Activated naive CD4-positive, alpha-beta T cell treated with anti-CD3 and anti-CD28 coated beads, Interleukin-2, amount 50 U/mL, for 72 hours (primary cell): ENCODE measurements around the gene AURKA. TPM values are rescaled to one million over a fixed set of nuclear protein-coding genes. Genes with fewer than 3 reads are reported as not detected.
A peak's percentile ranks its signal among the peaks of the same experiment; 100 is the strongest.
"Not testable (repeated sequence)": the region's sequence is repeated elsewhere in the genome, so short reads cannot be mapped to it uniquely, and the experiment has no call there.

Experiments
- ATAC-seq, 2 donors: fragments of 150-1000 bp; cut with Tn5 transposase; 2 replicates each; pipeline ENCODE4 v1.10.0; 2021; ENCODE audit warnings: mild to moderate bottlenecking in 2 of 2, moderate library complexity in 2 of 2
- DNase-seq, 2 donors: peaks; one replicate each; pipeline ENCODE4 v3.0.0; 2021 to 2022; ENCODE audit warnings: low spot score in 2 of 2
- H3K27ac Mint-ChIP-seq, 2 donors: one replicate each; pipeline ENCODE4 v1.8.0; 2022; ENCODE audit warnings: mild to moderate bottlenecking in 2 of 2, mixed read lengths in 2 of 2
- H3K36me3 Mint-ChIP-seq, 2 donors: one replicate each; pipeline ENCODE4 v1.8.0; 2022; ENCODE audit warnings: mixed read lengths in 2 of 2
- H3K9me3 Mint-ChIP-seq, 2 donors: one replicate each; pipeline ENCODE4 v1.8.0; 2022; ENCODE audit warnings: mixed read lengths in 2 of 2
- total RNA-seq, 2 donors: library from RNA; stranded (reverse); gene quantifications; one replicate each; pipeline ENCODE4 v1.2.3, GENCODE V29; 2022

The AURKA gene
- total RNA-seq, 2 donors from 2014 or later, result 93.0 to 130 TPM

- DNase-seq, ATAC-seq, H3K9me3 Mint-ChIP-seq: not testable (repeated sequence)
- peak overlapping the region; percentile 81 to 89 for H3K27ac Mint-ChIP-seq
- H3K36me3 Mint-ChIP-seq, result peaks cover 5 to 38% of the 10 kb centered on the region in 2 donors
Measured at GRCh38 chr20:56411287-56411686, 19.3 kb upstream of the AURKA start.

GRCh38 chr20:56409956-56410355 lies 17.9 kb upstream of the AURKA start:
- ATAC-seq (no peak), DNase-seq (no peak)
- Mint-ChIP-seq H3K9me3 (peaks cover 0 to 8% of the 10 kb centered on the region in 2 donors), H3K27ac (peak overlapping the region in 1 of 2 donors; percentile 78), H3K36me3 (peaks cover 5 to 50% of the 10 kb centered on the region in 2 donors)

- H3K27ac Mint-ChIP-seq, result peak overlapping the region in 1 of 2 donors; percentile 78
Measured at GRCh38 chr20:56409521-56409920, 17.5 kb upstream of the AURKA start.

GRCh38 chr20:56406910-56407309 lies 14.9 kb upstream of the AURKA start:
- DNase-seq (no peak), ATAC-seq (no peak)
- peak overlapping the region; percentile 44 to 48 for H3K27ac Mint-ChIP-seq
- H3K9me3 Mint-ChIP-seq, result peaks cover 0 to 4% of the 10 kb centered on the region in 2 donors
- peaks cover 16 to 49% of the 10 kb centered on the region in 2 donors for H3K36me3 Mint-ChIP-seq

More at GRCh38 chr20:56409521-56409920, 17.5 kb upstream of the AURKA start:
- Mint-ChIP-seq H3K9me3 (peaks cover 0 to 8% of the 10 kb centered on the region in 2 donors), H3K36me3 (peaks cover 5 to 51% of the 10 kb centered on the region in 2 donors)
- ATAC-seq (no peak), DNase-seq (no peak)

GRCh38 chr20:56405356-56405755 lies 13.3 kb upstream of the AURKA start:
- not testable (repeated sequence) for ATAC-seq, DNase-seq, H3K9me3 Mint-ChIP-seq
- Mint-ChIP-seq H3K27ac (peak overlapping the region in 1 of 2 donors; percentile 36), H3K36me3 (peaks cover 16 to 42% of the 10 kb centered on the region in 2 donors)

- DNase-seq (no peak), ATAC-seq (no peak)
- Mint-ChIP-seq H3K36me3 (peaks cover 21 to 48% of the 10 kb centered on the region in 2 donors), H3K9me3 (no peaks in the 10 kb centered on the region), H3K27ac (no peak overlapping the region)
Measured at GRCh38 chr20:56403465-56403864, 11.4 kb upstream of the AURKA start.

GRCh38 chr20:56400001-56400640 lies 8.1 kb upstream of the AURKA start:
- no peak overlapping the region for H3K27ac Mint-ChIP-seq
- no peaks in the 10 kb centered on the region for H3K9me3 Mint-ChIP-seq
- ATAC-seq (peak; percentile 57 to 66), DNase-seq (peak in 1 of 2 donors; percentile 66)
- peaks cover 29 to 47% of the 10 kb centered on the region in 2 donors for H3K36me3 Mint-ChIP-seq

- ATAC-seq (no peak), DNase-seq (no peak)
- Mint-ChIP-seq H3K9me3 (no peaks in the 10 kb centered on the region), H3K36me3 (peaks cover 27 to 29% of the 10 kb centered on the region in 2 donors), H3K27ac (peak overlapping the region in 1 of 2 donors; percentile 2)
Measured at GRCh38 chr20:56395166-56395565, 3.2 kb upstream of the AURKA start.

- Mint-ChIP-seq H3K9me3 (no peaks in the 10 kb centered on the region), H3K27ac (no peak overlapping the region), H3K36me3 (peaks cover 24 to 38% of the 10 kb centered on the region in 2 donors)
- no peak for ATAC-seq
- DNase-seq, result no peak
Measured at GRCh38 chr20:56393653-56394052, 1.6 kb upstream of the AURKA start.

GRCh38 chr20:56392881-56393482 lies 967 bp upstream of the AURKA start:
- DNase-seq (no peak), ATAC-seq (no peak)
- Mint-ChIP-seq H3K36me3 (peaks cover 23 to 38% of the 10 kb centered on the region in 2 donors), H3K9me3 (no peaks in the 10 kb centered on the region), H3K27ac (no peak overlapping the region)

GRCh38 chr20:56391596-56392131 lies 351 bp downstream of the AURKA start:
- ATAC-seq, result peak; percentile 53 to 54
- H3K36me3 Mint-ChIP-seq, result peaks cover 13 to 31% of the 10 kb centered on the region in 2 donors
- no peak overlapping the region for H3K27ac Mint-ChIP-seq
- no peaks in the 10 kb centered on the region for H3K9me3 Mint-ChIP-seq
- DNase-seq, result no peak

GRCh38 chr20:56391037-56391436 lies 978 bp downstream of the AURKA start:
- ATAC-seq (no peak), DNase-seq (no peak)
- H3K27ac Mint-ChIP-seq, result no peak overlapping the region
- no peaks in the 10 kb centered on the region for H3K9me3 Mint-ChIP-seq
- H3K36me3 Mint-ChIP-seq, result peaks cover 17 to 36% of the 10 kb centered on the region in 2 donors

GRCh38 chr20:56390396-56390795 lies 1.6 kb downstream of the AURKA start:
- H3K9me3 Mint-ChIP-seq, DNase-seq, ATAC-seq: not testable (repeated sequence)
- peaks cover 16 to 37% of the 10 kb centered on the region in 2 donors for H3K36me3 Mint-ChIP-seq
- peak overlapping the region in 1 of 2 donors; percentile 32 for H3K27ac Mint-ChIP-seq

- H3K9me3 Mint-ChIP-seq, result no peaks in the 10 kb centered on the region
- peak overlapping the region in 1 of 2 donors; percentile 5 for H3K27ac Mint-ChIP-seq
- H3K36me3 Mint-ChIP-seq, result peaks cover 18 to 35% of the 10 kb centered on the region in 2 donors
- no peak for DNase-seq
- ATAC-seq, result no peak
Measured at GRCh38 chr20:56389807-56390206, 2.2 kb downstream of the AURKA start.

- Mint-ChIP-seq H3K9me3 (no peaks in the 10 kb centered on the region), H3K36me3 (peaks cover 22 to 34% of the 10 kb centered on the region in 2 donors), H3K27ac (peak overlapping the region; percentile 5 to 30)
- no peak for ATAC-seq
- no peak for DNase-seq
Measured at GRCh38 chr20:56388882-56389281, 3.1 kb downstream of the AURKA start.

GRCh38 chr20:56386219-56386618 lies 5.8 kb downstream of the AURKA start:
- Mint-ChIP-seq H3K36me3 (peaks cover 26 to 44% of the 10 kb centered on the region in 2 donors), H3K27ac (peak overlapping the region in 1 of 2 donors; percentile 61), H3K9me3 (no peaks in the 10 kb centered on the region)
- no peak for DNase-seq
- ATAC-seq, result no peak

GRCh38 chr20:56385130-56385529 lies 6.9 kb downstream of the AURKA start:
- DNase-seq (no peak), ATAC-seq (no peak)
- no peak overlapping the region for H3K27ac Mint-ChIP-seq
- H3K9me3 Mint-ChIP-seq, result no peaks in the 10 kb centered on the region
- H3K36me3 Mint-ChIP-seq, result peaks cover 25 to 44% of the 10 kb centered on the region in 2 donors
